NCI-H524 treated with DMSO at 0.1 percent for 48 hours (cell line): ENCODE data around the gene CUZD1.

Experiments
- DNase-seq: peaks from one replicate; lab custom pipeline; 2025; lab: John Stamatoyannopoulos, UW

The CUZD1 gene

GRCh38 chr10:122854648-122855047 is 9.0 kb upstream of the CUZD1 start:
- no peak for DNase-seq

GRCh38 chr10:122853665-122854313 is 8.1 kb upstream of the CUZD1 start:
- DNase-seq = no peak

GRCh38 chr10:122852261-122852660 is 6.6 kb upstream of the CUZD1 start:
- no peak for DNase-seq

GRCh38 chr10:122850705-122851640 is 5.3 kb upstream of the CUZD1 start:
- no peak for DNase-seq

- no peak for DNase-seq
Observed at GRCh38 chr10:122849900-122850605, 4.4 kb upstream of the CUZD1 start.

- DNase-seq = no peak
Observed at GRCh38 chr10:122849090-122849489, 3.4 kb upstream of the CUZD1 start.

- peak; percentile 53 for DNase-seq
Observed at GRCh38 chr10:122847782-122848604, 2.3 kb upstream of the CUZD1 start.

- no peak for DNase-seq
Observed at GRCh38 chr10:122844146-122844545, 1.5 kb downstream of the CUZD1 start.

GRCh38 chr10:122841569-122841968 is 4.1 kb downstream of the CUZD1 start:
- DNase-seq = no peak

GRCh38 chr10:122839505-122839904 is 6.2 kb downstream of the CUZD1 start:
- DNase-seq = no peak

GRCh38 chr10:122838880-122839279 is 6.8 kb downstream of the CUZD1 start:
- no peak for DNase-seq

GRCh38 chr10:122835908-122836307 is 9.7 kb downstream of the CUZD1 start:
- DNase-seq = no peak

GRCh38 chr10:122830965-122831353 is 14.7 kb downstream of the CUZD1 start:
- no peak for DNase-seq

GRCh38 chr10:122830273-122830964 is 15.2 kb downstream of the CUZD1 start:
- DNase-seq = no peak

- no peak for DNase-seq
Observed at GRCh38 chr10:122829454-122829853, 16.2 kb downstream of the CUZD1 start.

- no peak for DNase-seq
Observed at GRCh38 chr10:122828716-122829255, 16.9 kb downstream of the CUZD1 start.

GRCh38 chr10:122827302-122827701 is 18.4 kb downstream of the CUZD1 start:
- no peak for DNase-seq

- no peak for DNase-seq
Observed at GRCh38 chr10:122822973-122823690, 22.5 kb downstream of the CUZD1 start.

GRCh38 chr10:122821808-122822207 is 23.8 kb downstream of the CUZD1 start:
- no peak for DNase-seq

GRCh38 chr10:122815458-122815857 is 30.2 kb downstream of the CUZD1 start:
- no peak for DNase-seq
